SHP77 (cell line): ENCODE measurements around the gene RHOT1.
A peak's percentile ranks its signal among the peaks of the same experiment; 100 is the strongest.
"Not testable (repeated sequence)": the region's sequence is repeated elsewhere in the genome, so short reads cannot be mapped to it uniquely, and the experiment has no call there.

Experiments
- DNase-seq, 2 experiments: peaks; one replicate each; lab custom pipeline; 2025; lab: John Stamatoyannopoulos, UW

Gene RHOT1

GRCh38 chr17:32124985-32125847 is 17.1 kb upstream of the RHOT1 start:
- no peak for DNase-seq

- no peak for DNase-seq
Observed at GRCh38 chr17:32125848-32126153, 16.5 kb upstream of the RHOT1 start.

GRCh38 chr17:32126325-32126724 is 16.0 kb upstream of the RHOT1 start:
- no peak for DNase-seq

- no peak for DNase-seq
Observed at GRCh38 chr17:32126746-32127145, 15.6 kb upstream of the RHOT1 start.

- peak; percentile 36 to 56 for DNase-seq
Observed at GRCh38 chr17:32127158-32127897, 15.0 kb upstream of the RHOT1 start.

- DNase-seq = not testable (repeated sequence)
Observed at GRCh38 chr17:32128470-32128869, 13.8 kb upstream of the RHOT1 start.

- not testable (repeated sequence) for DNase-seq
Observed at GRCh38 chr17:32135497-32136117, 6.7 kb upstream of the RHOT1 start.

- DNase-seq = no peak
Observed at GRCh38 chr17:32136856-32137255, 5.4 kb upstream of the RHOT1 start.

- DNase-seq = not testable (repeated sequence)
Observed at GRCh38 chr17:32139504-32139903, 2.8 kb upstream of the RHOT1 start.

GRCh38 chr17:32141258-32141657 is 1.0 kb upstream of the RHOT1 start:
- DNase-seq = no peak

GRCh38 chr17:32141679-32142037 is 644 bp upstream of the RHOT1 start:
- DNase-seq = no peak

GRCh38 chr17:32142857-32143526 is 690 bp downstream of the RHOT1 start:
- peak; percentile 45 to 46 for DNase-seq

- no peak for DNase-seq
Observed at GRCh38 chr17:32143527-32143870, 1.2 kb downstream of the RHOT1 start.

GRCh38 chr17:32144442-32144841 is 2.1 kb downstream of the RHOT1 start:
- not testable (repeated sequence) for DNase-seq

GRCh38 chr17:32148351-32148750 is 6.0 kb downstream of the RHOT1 start:
- DNase-seq = no peak

- DNase-seq = no peak
Observed at GRCh38 chr17:32150358-32150757, 8.1 kb downstream of the RHOT1 start.

GRCh38 chr17:32152130-32152529 is 9.8 kb downstream of the RHOT1 start:
- DNase-seq = no peak

- no peak for DNase-seq
Observed at GRCh38 chr17:32155896-32156295, 13.6 kb downstream of the RHOT1 start.

GRCh38 chr17:32156656-32157055 is 14.4 kb downstream of the RHOT1 start:
- no peak for DNase-seq

GRCh38 chr17:32157225-32157624 is 14.9 kb downstream of the RHOT1 start:
- no peak for DNase-seq

- DNase-seq = no peak
Observed at GRCh38 chr17:32158870-32159585, 16.7 kb downstream of the RHOT1 start.
